Gastrocnemius medialis (tissue), 4 donors: ENCODE measurements around the gene PIK3C3. TPM values are rescaled to one million over a fixed set of nuclear protein-coding genes. Genes with fewer than 3 reads are reported as not detected.

ENCODE experiments used
- ATAC-seq, 2 donors: fragments of 150-250 bp; one replicate each; pipeline ENCODE4 v1.9.1; 2016
- DNase-seq, 2 donors: peaks; one replicate each; pipeline ENCODE4 v3.0.0-alpha.2; 2019
- H3K27ac ChIP-seq, 4 donors: fragments of 200-600 bp; sonication (generic); 1 replicate in 1 of 4; 2 replicates in 3 of 4; pipeline ENCODE4 v1.5.1; 2016 to 2018; ENCODE audit warnings: mild to moderate bottlenecking in 2 of 4, moderate library complexity in 1 of 4
- H3K27me3 ChIP-seq, 3 donors: fragments of 200-600 bp; sonication (generic) in 2 of 3; 1 replicate in 1 of 3; 2 replicates in 2 of 3; pipeline versions ENCODE4 v1.5.1 to v1.6.0; 2016 to 2019; ENCODE audit warnings: mild to moderate bottlenecking in 1 of 3, moderate library complexity in 1 of 3
- H3K36me3 ChIP-seq, 2 donors: fragments of 200-600 bp; sonication (generic) in 1 of 2; one replicate each; pipeline ENCODE4 v1.5.1; 2017 to 2018
- H3K4me1 ChIP-seq, 2 donors: fragments of 200-600 bp; sonication (generic) in 1 of 2; one replicate each; pipeline ENCODE4 v1.5.1; 2016 to 2017; ENCODE audit warnings: mild to moderate bottlenecking in 2 of 2
- H3K4me3 ChIP-seq, 4 donors: fragments of 200-600 bp; sonication (generic) in 3 of 4; 1 replicate in 1 of 4; 2 replicates in 3 of 4; pipeline ENCODE4 v1.5.1; 2016 to 2019; ENCODE audit warnings: mild to moderate bottlenecking in 2 of 4
- H3K9me3 ChIP-seq, 3 donors: fragments of 200-600 bp; sonication (generic) in 2 of 3; 1 replicate in 1 of 3; 2 replicates in 2 of 3; pipeline ENCODE4 v1.5.1; 2016 to 2019
- CTCF ChIP-seq, 5 experiments: fragments of 450-650 bp in 3 of 5; fragments of 200-600 bp in 2 of 5; sonication (generic) in 2 of 5; IDR thresholded peaks in 4 of 5; conservative IDR thresholded peaks in 1 of 5; 1 replicate in 4 of 5; 2 replicates in 1 of 5; pipeline ENCODE4 v1.5.1; 2016 to 2019; ENCODE audit warnings: antibody characterized with exemption in 5 of 5, mild to moderate bottlenecking in 3 of 5, moderate library complexity in 3 of 5
- POLR2A ChIP-seq, 2 donors: fragments of 450-650 bp; IDR thresholded peaks; one replicate each; pipeline ENCODE4 v1.6.1; 2017; ENCODE audit warnings: antibody characterized with exemption in 2 of 2, mild to moderate bottlenecking in 2 of 2, moderate library complexity in 2 of 2
- in situ Hi-C, 4 donors: fragments of 200-750 bp; cut with MboI; loops; one replicate each; pipeline versions ENCODE4 v1.15.0 to v1.8.0; 2017; ENCODE audit warnings: low sequenced_read_pairs in 4 of 4
- intact Hi-C: fragments of 100-400 bp; cut with DNase I; formaldehyde crosslinking; loops from one replicate; pipeline ENCODE4 v1.15.1; 2023; ENCODE audit warnings: low total_unique reads
- total RNA-seq, 4 donors: library from RNA; depleted of rRNA; stranded (reverse); fragments of >200 nt; gene quantifications; one replicate each; pipeline versions ENCODE4 v1.1.0 to v1.2.3, GENCODE V29; 2016

The PIK3C3 gene
- total RNA-seq, 4 donors from 2014 or later = 21.7 to 38.6 (median 29.6) TPM

DNA sequence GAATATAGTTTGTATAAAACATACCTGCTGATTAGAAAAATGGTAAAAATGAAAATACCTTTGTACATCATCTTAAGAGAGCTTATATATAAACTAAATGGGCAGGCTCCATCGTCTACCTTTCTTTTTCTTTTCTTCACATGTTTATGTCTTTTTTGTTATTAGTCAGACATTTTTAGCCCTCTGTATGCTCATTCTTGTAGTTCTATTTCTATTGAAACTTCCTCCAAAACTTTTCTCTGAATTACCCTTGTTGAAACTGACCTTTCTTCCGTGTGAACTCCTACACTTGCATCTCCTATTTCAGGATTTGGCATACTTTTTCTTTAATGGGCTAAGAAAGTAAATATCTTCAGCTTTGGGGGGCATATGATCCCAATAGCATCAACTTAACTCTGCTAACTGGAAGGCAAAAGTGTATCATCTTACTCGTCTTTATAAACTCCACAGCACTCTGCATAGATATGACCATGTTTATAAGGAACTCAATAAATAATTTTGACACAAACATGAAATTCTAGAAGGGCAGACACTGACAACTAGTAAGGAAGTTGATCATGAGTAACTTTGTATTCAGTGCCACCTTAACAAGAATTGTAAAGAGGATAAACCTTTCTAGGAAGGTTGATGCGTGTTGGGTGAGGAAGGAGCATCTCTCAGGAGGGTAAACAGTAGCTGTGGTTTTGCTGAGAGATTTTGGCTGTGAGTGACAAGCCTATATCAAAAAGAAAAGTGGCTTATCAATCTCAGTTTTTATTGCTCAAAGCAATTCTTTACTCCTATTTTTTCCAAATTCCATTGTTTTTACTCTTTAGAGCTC lies 127.6 kb downstream of the PIK3C3 start:
- ATAC-seq = no peak
- Histone ChIP-seq H3K27me3 (no peaks in the 10 kb centered on the region), H3K4me1 (no peaks in the 10 kb centered on the region), H3K27ac (no peak overlapping the region), H3K36me3 (peaks cover 0 to 33% of the 10 kb centered on the region in 2 donors), H3K4me3 (no peak overlapping the region), H3K9me3 (no peaks in the 10 kb centered on the region)
- intact Hi-C loops = no loop called here
- DNase-seq = no peak
- in situ Hi-C loops = no loop called here
- TF ChIP-seq CTCF (IDR thresholded peaks at IDR 0.05 in 4 of 5, conservative IDR thresholded peaks at IDR 0.05 in 1 of 5) (no peak), POLR2A (IDR thresholded peaks at IDR 0.05) (no peak)

GRCh38 chr18:42086288-42086687 lies 131.3 kb downstream of the PIK3C3 start:
- in situ Hi-C loops = no loop called here
- no peaks in the 10 kb centered on the region for H3K4me1 ChIP-seq
- no peak for ATAC-seq
- H3K36me3 ChIP-seq = peaks cover 0 to 15% of the 10 kb centered on the region in 2 donors
- H3K4me3 ChIP-seq = no peak overlapping the region
- no peaks in the 10 kb centered on the region for H3K9me3 ChIP-seq
- no peak for TF ChIP-seq CTCF (IDR thresholded peaks at IDR 0.05 in 4 of 5, conservative IDR thresholded peaks at IDR 0.05 in 1 of 5)
- TF ChIP-seq POLR2A (IDR thresholded peaks at IDR 0.05) = no peak
- no peak for DNase-seq
- no peak overlapping the region for H3K27ac ChIP-seq
- intact Hi-C loops = no loop called here
- no peaks in the 10 kb centered on the region for H3K27me3 ChIP-seq

- TF ChIP-seq CTCF (IDR thresholded peaks at IDR 0.05 in 4 of 5, conservative IDR thresholded peaks at IDR 0.05 in 1 of 5) (no peak), POLR2A (IDR thresholded peaks at IDR 0.05) (no peak)
- intact Hi-C loops (no loop called here), in situ Hi-C loops (no loop called here)
- H3K27me3 ChIP-seq = no peaks in the 10 kb centered on the region
- no peak for DNase-seq
- no peak overlapping the region for H3K4me3 ChIP-seq
- no peaks in the 10 kb centered on the region for H3K9me3 ChIP-seq
- H3K27ac ChIP-seq = no peak overlapping the region
- no peaks in the 10 kb centered on the region for H3K4me1 ChIP-seq
- no peak for ATAC-seq
- peaks cover 0 to 6% of the 10 kb centered on the region in 2 donors for H3K36me3 ChIP-seq
Measured at GRCh38 chr18:42087235-42087634, 132.2 kb downstream of the PIK3C3 start.

- H3K27me3 ChIP-seq = no peaks in the 10 kb centered on the region
- no peak overlapping the region for H3K4me3 ChIP-seq
- in situ Hi-C loops = no loop called here
- H3K4me1 ChIP-seq = no peaks in the 10 kb centered on the region
- no peak overlapping the region for H3K27ac ChIP-seq
- TF ChIP-seq CTCF (IDR thresholded peaks at IDR 0.05 in 4 of 5, conservative IDR thresholded peaks at IDR 0.05 in 1 of 5) (no peak), POLR2A (IDR thresholded peaks at IDR 0.05) (no peak)
- ATAC-seq = no peak
- H3K36me3 ChIP-seq = no peaks in the 10 kb centered on the region
- no peak for DNase-seq
- intact Hi-C loops = no loop called here
- H3K9me3 ChIP-seq = no peaks in the 10 kb centered on the region
Measured at GRCh38 chr18:42087876-42088275, 132.8 kb downstream of the PIK3C3 start.
